ENCODE results near the gene YAE1.

Gene YAE1

DNA sequence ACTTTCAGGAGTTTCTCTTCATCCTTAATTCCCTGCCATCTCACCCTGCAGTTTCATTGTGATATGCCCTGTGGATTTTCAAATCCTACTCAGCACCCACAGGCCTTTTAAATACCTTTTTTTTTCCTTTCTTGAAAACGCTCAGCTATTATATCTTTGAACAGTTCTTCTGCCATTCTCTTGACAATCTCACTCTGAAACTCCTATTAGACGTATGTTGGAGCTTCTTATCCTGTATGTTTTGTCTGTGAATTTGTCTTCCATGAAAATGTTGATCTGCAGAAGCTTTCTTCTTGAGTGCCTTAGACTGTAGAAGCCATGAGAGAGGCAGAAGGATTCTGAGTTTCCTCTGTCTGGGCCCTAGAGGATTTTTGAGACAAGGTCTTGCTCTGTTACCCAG is 18.9 kb upstream of the YAE1 start:
- Histone ChIP-seq H3K27ac (ENCODE audit: low read length, poor library complexity, severe bottlenecking) (no peak overlapping the region), H4K91ac (ENCODE audit: low read length) (no peak overlapping the region), H2BK5ac (ENCODE audit: low read depth, low read length, poor library complexity, severe bottlenecking) (no peak overlapping the region), H3K18ac (ENCODE audit: low read depth in 1 of 2, low read length in 2 of 2) (no peak overlapping the region), H3K9ac (ENCODE audit: low read length) (no peak overlapping the region), H3K4me3 (ENCODE audit: insufficient read depth in 1 of 2, low read depth in 1 of 2, low read length in 2 of 2) (no peak overlapping the region), H2BK120ac (ENCODE audit: low read depth, low read length) (no peak overlapping the region), H3K9me3 (ENCODE audit: control insufficient read depth, low read length) (peaks cover 14% of the 10 kb centered on the region), H3K36me3 (ENCODE audit: control insufficient read depth in 1 of 2, insufficient read depth in 2 of 2, low read depth in 1 of 2, low read length in 2 of 2) (no peaks in the 10 kb centered on the region), H2BK12ac (ENCODE audit: low read length in 2 of 2) (no peak overlapping the region), H2BK15ac (ENCODE audit: low read depth, poor library complexity, severe bottlenecking) (no peak overlapping the region), H3K27me3 (ENCODE audit: control insufficient read depth in 1 of 2, insufficient read depth in 1 of 2, low read length in 2 of 2) (peaks cover 7 to 8% of the 10 kb centered on the region in 2 experiments), H3K79me1 (replicated peaks; ENCODE audit: low read length, poor library complexity, severe bottlenecking) (no peaks in the 10 kb centered on the region), H4K8ac (ENCODE audit: low read length) (no peak overlapping the region), H3K23ac (ENCODE audit: low read length in 2 of 2) (no peak overlapping the region), H2AFZ (ENCODE audit: low read depth, low read length) (no peak overlapping the region), H3K4me1 (ENCODE audit: control insufficient read depth, insufficient read depth, low read depth, low read length) (no peaks in the 10 kb centered on the region), H3K14ac (ENCODE audit: low read length in 2 of 2) (no peak overlapping the region), H3K4me2 (ENCODE audit: low read length, poor library complexity, severe bottlenecking) (no peak overlapping the region), H3K4ac (ENCODE audit: low read depth in 1 of 2, low read length in 2 of 2) (no peak overlapping the region), H2AK5ac (ENCODE audit: low read length, severe bottlenecking) (no peak overlapping the region)
- no peak for DNase-seq
- no CpG with 5 or more reads among the region's 2 CpGs for WGBS

DNA sequence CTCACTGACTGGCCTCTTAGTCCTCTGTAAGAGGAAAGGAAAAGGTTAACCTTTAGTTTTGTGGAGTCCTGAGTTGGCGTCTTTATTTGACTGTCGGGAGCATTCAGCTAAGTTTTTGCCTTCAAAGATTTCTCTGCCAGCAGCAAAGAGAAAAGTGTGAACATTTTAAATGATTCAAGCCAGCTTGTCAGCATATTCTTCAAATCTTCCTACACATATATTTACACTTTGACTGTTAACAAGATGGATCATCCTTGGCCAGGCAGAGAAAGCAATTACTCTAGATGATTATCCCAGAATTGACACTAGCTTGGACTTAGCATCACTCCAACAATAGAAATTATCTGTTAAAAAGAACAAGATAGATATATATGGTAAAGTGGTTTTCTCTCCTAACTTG is 15.8 kb upstream of the YAE1 start:
- Histone ChIP-seq H2BK12ac (ENCODE audit: low read length in 2 of 2) (no peak overlapping the region), H3K4me3 (ENCODE audit: insufficient read depth in 1 of 2, low read depth in 1 of 2, low read length in 2 of 2) (no peak overlapping the region), H3K79me1 (replicated peaks; ENCODE audit: low read length, poor library complexity, severe bottlenecking) (no peaks in the 10 kb centered on the region), H3K4ac (ENCODE audit: low read depth in 1 of 2, low read length in 2 of 2) (no peak overlapping the region), H3K36me3 (ENCODE audit: control insufficient read depth in 1 of 2, insufficient read depth in 2 of 2, low read depth in 1 of 2, low read length in 2 of 2) (no peaks in the 10 kb centered on the region), H2AK5ac (ENCODE audit: low read length, severe bottlenecking) (no peak overlapping the region), H2BK120ac (ENCODE audit: low read depth, low read length) (no peak overlapping the region), H3K23ac (ENCODE audit: low read length in 2 of 2) (no peak overlapping the region), H4K91ac (ENCODE audit: low read length) (no peak overlapping the region), H3K14ac (ENCODE audit: low read length in 2 of 2) (no peak overlapping the region), H3K27me3 (ENCODE audit: control insufficient read depth in 1 of 2, insufficient read depth in 1 of 2, low read length in 2 of 2) (peaks cover 0 to 7% of the 10 kb centered on the region in 2 experiments), H3K27ac (ENCODE audit: low read length, poor library complexity, severe bottlenecking) (no peak overlapping the region), H3K4me2 (ENCODE audit: low read length, poor library complexity, severe bottlenecking) (no peak overlapping the region), H3K4me1 (ENCODE audit: control insufficient read depth, insufficient read depth, low read depth, low read length) (no peaks in the 10 kb centered on the region), H3K9ac (ENCODE audit: low read length) (no peak overlapping the region), H2AFZ (ENCODE audit: low read depth, low read length) (no peak overlapping the region), H4K8ac (ENCODE audit: low read length) (no peak overlapping the region), H3K18ac (ENCODE audit: low read depth in 1 of 2, low read length in 2 of 2) (no peak overlapping the region), H2BK15ac (ENCODE audit: low read depth, poor library complexity, severe bottlenecking) (no peak overlapping the region), H2BK5ac (ENCODE audit: low read depth, low read length, poor library complexity, severe bottlenecking) (no peak overlapping the region), H3K9me3 (ENCODE audit: control insufficient read depth, low read length) (peaks cover 14% of the 10 kb centered on the region)
- 92% methylated on average over 2 of the region's 2 CpGs for WGBS
- no peak for DNase-seq

DNA sequence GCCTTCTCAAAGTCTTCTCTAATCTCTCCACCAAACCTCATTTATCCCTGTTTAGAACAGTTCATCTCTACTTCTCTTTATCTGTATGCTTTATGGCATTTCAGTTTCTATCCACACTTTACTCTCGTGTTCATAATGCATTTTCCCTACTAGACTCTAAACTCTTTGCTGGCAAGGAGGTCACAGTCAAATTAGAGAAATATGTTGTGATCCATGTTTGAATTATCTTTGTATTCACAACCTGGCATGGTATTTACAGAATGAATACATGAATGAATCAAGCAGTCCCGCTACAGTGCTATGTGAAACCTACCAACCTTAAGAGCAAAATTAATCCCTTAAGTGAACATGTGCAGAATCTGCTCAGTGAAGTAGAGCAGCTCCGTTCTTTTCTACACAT is 12.8 kb upstream of the YAE1 start:
- no peak overlapping the region for H3K23ac ChIP-seq (ENCODE audit: low read length in 2 of 2)
- no peak overlapping the region for H2AK5ac ChIP-seq (ENCODE audit: low read length, severe bottlenecking)
- no peak overlapping the region for H3K14ac ChIP-seq (ENCODE audit: low read length in 2 of 2)
- H2BK15ac ChIP-seq (ENCODE audit: low read depth, poor library complexity, severe bottlenecking): no peak overlapping the region
- no peak overlapping the region for H4K8ac ChIP-seq (ENCODE audit: low read length)
- H3K4me3 ChIP-seq (ENCODE audit: insufficient read depth in 1 of 2, low read depth in 1 of 2, low read length in 2 of 2): no peak overlapping the region
- no peaks in the 10 kb centered on the region for H3K79me1 ChIP-seq (replicated peaks; ENCODE audit: low read length, poor library complexity, severe bottlenecking)
- H2BK5ac ChIP-seq (ENCODE audit: low read depth, low read length, poor library complexity, severe bottlenecking): no peak overlapping the region
- no peak overlapping the region for H4K91ac ChIP-seq (ENCODE audit: low read length)
- no peak overlapping the region for H2AFZ ChIP-seq (ENCODE audit: low read depth, low read length)
- no peak overlapping the region for H3K9ac ChIP-seq (ENCODE audit: low read length)
- H3K36me3 ChIP-seq (ENCODE audit: control insufficient read depth in 1 of 2, insufficient read depth in 2 of 2, low read depth in 1 of 2, low read length in 2 of 2): no peaks in the 10 kb centered on the region
- DNase-seq: no peak
- no peak overlapping the region for H3K4me2 ChIP-seq (ENCODE audit: low read length, poor library complexity, severe bottlenecking)
- H3K4ac ChIP-seq (ENCODE audit: low read depth in 1 of 2, low read length in 2 of 2): no peak overlapping the region
- H2BK120ac ChIP-seq (ENCODE audit: low read depth, low read length): no peak overlapping the region
- H3K4me1 ChIP-seq (ENCODE audit: control insufficient read depth, insufficient read depth, low read depth, low read length): no peaks in the 10 kb centered on the region
- H2BK12ac ChIP-seq (ENCODE audit: low read length in 2 of 2): no peak overlapping the region
- no peaks in the 10 kb centered on the region for H3K9me3 ChIP-seq (ENCODE audit: control insufficient read depth, low read length)
- no peak overlapping the region for H3K27ac ChIP-seq (ENCODE audit: low read length, poor library complexity, severe bottlenecking)
- no peak overlapping the region for H3K18ac ChIP-seq (ENCODE audit: low read depth in 1 of 2, low read length in 2 of 2)
- H3K27me3 ChIP-seq (ENCODE audit: control insufficient read depth in 1 of 2, insufficient read depth in 1 of 2, low read length in 2 of 2): peaks cover 0 to 7% of the 10 kb centered on the region in 2 experiments
- 100% methylated on average over 3 of the region's 3 CpGs for WGBS

DNA sequence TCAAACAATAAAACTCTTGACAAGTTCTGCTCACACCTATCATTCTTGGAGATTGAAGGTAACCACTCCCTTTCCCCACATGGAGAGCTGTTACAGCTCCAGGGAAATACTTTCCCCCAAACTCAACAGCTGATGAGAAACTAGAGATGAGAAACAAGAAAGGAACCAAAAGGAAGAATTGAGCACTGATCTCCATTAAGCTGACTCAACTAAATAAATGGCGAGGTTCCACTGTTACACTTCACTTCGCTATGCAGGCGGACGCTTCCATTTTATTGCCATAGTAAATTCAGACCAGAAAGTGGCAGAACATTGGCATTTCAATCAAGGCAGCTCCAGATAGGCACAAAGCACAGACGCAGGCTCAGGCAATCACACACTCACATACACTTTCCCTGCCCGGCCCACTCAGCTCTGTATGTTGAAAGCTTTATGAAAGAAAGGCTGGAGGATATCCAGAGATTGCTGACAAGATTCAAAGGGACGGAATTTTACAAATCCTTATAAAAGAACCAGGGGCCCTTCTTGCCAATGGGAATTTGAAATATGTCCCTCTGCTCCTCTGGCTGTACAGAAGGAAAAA is 11.5 kb upstream of the YAE1 start:
- DNase-seq: no peak
- H3K23ac ChIP-seq (ENCODE audit: low read length in 2 of 2): no peak overlapping the region
- no peaks in the 10 kb centered on the region for H3K36me3 ChIP-seq (ENCODE audit: control insufficient read depth in 1 of 2, insufficient read depth in 2 of 2, low read depth in 1 of 2, low read length in 2 of 2)
- H3K4me1 ChIP-seq (ENCODE audit: control insufficient read depth, insufficient read depth, low read depth, low read length): no peaks in the 10 kb centered on the region
- 84% methylated on average over 5 of the region's 7 CpGs for WGBS
- no peak overlapping the region for H3K4ac ChIP-seq (ENCODE audit: low read depth in 1 of 2, low read length in 2 of 2)
- H2AFZ ChIP-seq (ENCODE audit: low read depth, low read length): no peak overlapping the region
- H4K91ac ChIP-seq (ENCODE audit: low read length): no peak overlapping the region
- no peaks in the 10 kb centered on the region for H3K79me1 ChIP-seq (replicated peaks; ENCODE audit: low read length, poor library complexity, severe bottlenecking)
- H2AK5ac ChIP-seq (ENCODE audit: low read length, severe bottlenecking): no peak overlapping the region
- no peak overlapping the region for H2BK15ac ChIP-seq (ENCODE audit: low read depth, poor library complexity, severe bottlenecking)
- no peak overlapping the region for H2BK120ac ChIP-seq (ENCODE audit: low read depth, low read length)
- H3K14ac ChIP-seq (ENCODE audit: low read length in 2 of 2): no peak overlapping the region
- no peak overlapping the region for H2BK12ac ChIP-seq (ENCODE audit: low read length in 2 of 2)
- no peak overlapping the region for H3K27ac ChIP-seq (ENCODE audit: low read length, poor library complexity, severe bottlenecking)
- no peak overlapping the region for H2BK5ac ChIP-seq (ENCODE audit: low read depth, low read length, poor library complexity, severe bottlenecking)
- no peak overlapping the region for H4K8ac ChIP-seq (ENCODE audit: low read length)
- no peak overlapping the region for H3K4me2 ChIP-seq (ENCODE audit: low read length, poor library complexity, severe bottlenecking)
- H3K27me3 ChIP-seq (ENCODE audit: control insufficient read depth in 1 of 2, insufficient read depth in 1 of 2, low read length in 2 of 2): peaks cover 0 to 7% of the 10 kb centered on the region in 2 experiments
- no peak overlapping the region for H3K4me3 ChIP-seq (ENCODE audit: insufficient read depth in 1 of 2, low read depth in 1 of 2, low read length in 2 of 2)
- H3K9ac ChIP-seq (ENCODE audit: low read length): peak overlapping the region; percentile 4
- H3K9me3 ChIP-seq (ENCODE audit: control insufficient read depth, low read length): no peaks in the 10 kb centered on the region
- no peak overlapping the region for H3K18ac ChIP-seq (ENCODE audit: low read depth in 1 of 2, low read length in 2 of 2)

All from mesenchymal stem cell (in vitro differentiated cells and primary cell).